Caco-2 (cell line): ENCODE data around the gene PKIB. TPM values are rescaled to one million over a fixed set of nuclear protein-coding genes. Genes with fewer than 3 reads are reported as not detected.

Experiments used
- BruUV-seq: library from RNA; stranded (reverse); fragments of 400-500 nt; replicated peaks from 2 replicates; lab custom pipeline; 2021; lab: Mats Ljungman, UMichigan
- CTCF ChIA-PET: fragments of 300-600 bp; sonication (Branson Sonifier 250); formaldehyde crosslinking; loops from one replicate; lab custom pipeline; 2022; ENCODE audit warnings: antibody characterized with exemption; lab: Charles Lee
- POLR2A ChIA-PET: fragments of 300-600 bp; sonication (Branson Sonifier 250); formaldehyde crosslinking; loops from one replicate; lab custom pipeline; 2022; ENCODE audit warnings: antibody characterized with exemption; lab: Charles Lee
- DNase-seq, 2 experiments: peaks; one replicate each; pipeline versions ENCODE4 v3.0.0 to v3.0.0-alpha.2; 2020 to 2022
- H3K27me3 ChIP-seq: replicated peaks from 2 replicates; pipeline ENCODE4 v1.6.0; 2011; ENCODE audit warnings: low read length; ENCODE audit not compliant: control insufficient read depth, insufficient read depth
- H3K36me3 ChIP-seq: 2 replicates; pipeline ENCODE4 v1.5.1; 2011; ENCODE audit warnings: low read length; ENCODE audit not compliant: control insufficient read depth, insufficient read depth
- H3K4me1 ChIP-seq: fragments of 250-450 bp; sonication (Bioruptor Pico); 2 replicates; pipeline ENCODE4 v1.5.1; 2020; ENCODE audit warnings: mild to moderate bottlenecking
- H3K4me3 ChIP-seq: 2 replicates; pipeline ENCODE4 v1.5.1; 2011; ENCODE audit warnings: low read depth, mild to moderate bottlenecking, control low read depth, low read length
- H3K9me3 ChIP-seq: fragments of 250-450 bp; sonication (Bioruptor Pico); 2 replicates; pipeline ENCODE4 v1.5.1; 2020; ENCODE audit warnings: mild to moderate bottlenecking, moderate library complexity
- H3K27ac Mint-ChIP-seq: one replicate; pipeline ENCODE4 v1.8.0; 2022; ENCODE audit warnings: mixed read lengths; ENCODE audit not compliant: unreplicated experiment
- H3K27me3 Mint-ChIP-seq: one replicate; pipeline ENCODE4 v1.8.0; 2022; ENCODE audit warnings: mixed read lengths; ENCODE audit not compliant: insufficient read depth, unreplicated experiment
- H3K36me3 Mint-ChIP-seq: one replicate; pipeline ENCODE4 v1.8.0; 2022; ENCODE audit warnings: mild to moderate bottlenecking, mixed read lengths; ENCODE audit not compliant: insufficient read depth, unreplicated experiment
- H3K4me1 Mint-ChIP-seq: one replicate; pipeline ENCODE4 v1.8.0; 2022; ENCODE audit warnings: low read depth, mixed read lengths; ENCODE audit not compliant: unreplicated experiment
- H3K4me3 Mint-ChIP-seq: one replicate; pipeline ENCODE4 v1.8.0; 2022; ENCODE audit warnings: mild to moderate bottlenecking, moderate library complexity, mixed read lengths; ENCODE audit not compliant: unreplicated experiment
- H3K9me3 Mint-ChIP-seq: one replicate; pipeline ENCODE4 v1.8.0; 2022; ENCODE audit warnings: mixed read lengths; ENCODE audit not compliant: unreplicated experiment
- intact Hi-C: fragments of 100-400 bp; cut with micrococcal nuclease; formaldehyde crosslinking; loops from one replicate; pipeline ENCODE4 v1.10.0; 2022; ENCODE audit not compliant: unreplicated experiment
- total RNA-seq: library from RNA; stranded (reverse); gene quantifications from 2 replicates; pipeline ENCODE4 v1.2.3, GENCODE V29; 2022
- TF ChIP-seq, protein P1 (sequence below), 2 experiments: fragments of 200-600 bp in 1 of 2; IDR thresholded peaks; 1 replicate in 1 of 2; 2 replicates in 1 of 2; pipeline versions ENCODE4 v1.5.1 to v1.8.0; 2011 to 2022; ENCODE audit warnings: antibody characterized with exemption in 1 of 2, control low read depth in 1 of 2, inconsistent platforms in 1 of 2, low read depth in 1 of 2, low read length in 1 of 2, mild to moderate bottlenecking in 1 of 2, moderate library complexity in 1 of 2; ENCODE audit not compliant: insufficient read depth in 1 of 2, severe bottlenecking in 1 of 2, unreplicated experiment in 1 of 2

PKIB gene
- total RNA-seq, 1 experiment from 2014 or later: 18.6 TPM

DNA sequence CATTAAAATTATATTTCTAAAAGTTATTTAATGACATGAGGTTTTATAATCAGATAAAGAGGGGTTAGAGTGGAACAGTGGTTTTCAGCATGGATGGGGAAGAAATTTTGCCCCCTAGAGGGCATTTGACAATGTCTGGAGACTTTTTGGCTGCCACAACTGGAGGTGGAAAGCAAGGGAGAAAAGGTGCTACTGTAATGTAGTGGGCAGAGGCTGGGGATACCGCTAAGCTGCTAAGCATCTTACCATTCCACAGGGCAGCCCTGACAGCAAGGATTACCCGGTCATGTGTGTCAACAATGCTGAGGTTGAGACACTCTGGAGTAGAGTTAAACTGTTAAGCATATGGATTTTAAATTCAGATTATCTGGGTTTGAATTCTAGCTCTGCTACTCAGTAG, 116.4 kb downstream of the PKIB start:
- Histone ChIP-seq H3K9me3 (no peaks in the 10 kb centered on the region), H3K36me3 (no peaks in the 10 kb centered on the region), H3K4me1 (no peaks in the 10 kb centered on the region), H3K27me3 (no peaks in the 10 kb centered on the region), H3K4me3 (no peak overlapping the region)
- peak in 1 of 2 experiments; percentile 42 for DNase-seq
- intact Hi-C loops: loop anchor here (1.0 to 2.0 kb wide), 3 partner anchors 116 to 256 kb away; partner anchors contain the start of genes PKIB and SERINC1
- no peaks in the 10 kb centered on the region for H3K36me3 Mint-ChIP-seq
- H3K9me3 Mint-ChIP-seq: no peaks in the 10 kb centered on the region
- no peak overlapping the region for H3K27ac Mint-ChIP-seq
- TF ChIP-seq, protein P1, sequence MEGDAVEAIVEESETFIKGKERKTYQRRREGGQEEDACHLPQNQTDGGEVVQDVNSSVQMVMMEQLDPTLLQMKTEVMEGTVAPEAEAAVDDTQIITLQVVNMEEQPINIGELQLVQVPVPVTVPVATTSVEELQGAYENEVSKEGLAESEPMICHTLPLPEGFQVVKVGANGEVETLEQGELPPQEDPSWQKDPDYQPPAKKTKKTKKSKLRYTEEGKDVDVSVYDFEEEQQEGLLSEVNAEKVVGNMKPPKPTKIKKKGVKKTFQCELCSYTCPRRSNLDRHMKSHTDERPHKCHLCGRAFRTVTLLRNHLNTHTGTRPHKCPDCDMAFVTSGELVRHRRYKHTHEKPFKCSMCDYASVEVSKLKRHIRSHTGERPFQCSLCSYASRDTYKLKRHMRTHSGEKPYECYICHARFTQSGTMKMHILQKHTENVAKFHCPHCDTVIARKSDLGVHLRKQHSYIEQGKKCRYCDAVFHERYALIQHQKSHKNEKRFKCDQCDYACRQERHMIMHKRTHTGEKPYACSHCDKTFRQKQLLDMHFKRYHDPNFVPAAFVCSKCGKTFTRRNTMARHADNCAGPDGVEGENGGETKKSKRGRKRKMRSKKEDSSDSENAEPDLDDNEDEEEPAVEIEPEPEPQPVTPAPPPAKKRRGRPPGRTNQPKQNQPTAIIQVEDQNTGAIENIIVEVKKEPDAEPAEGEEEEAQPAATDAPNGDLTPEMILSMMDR (IDR thresholded peaks at IDR 0.05; ENCODE audit: insufficient read depth in 1 of 2, low read depth in 1 of 2, low read length in 1 of 2, severe bottlenecking in 1 of 2, unreplicated experiment in 1 of 2): peak; percentile 49 to 59
- no peak overlapping the region for H3K4me3 Mint-ChIP-seq
- H3K4me1 Mint-ChIP-seq: no peaks in the 10 kb centered on the region
- POLR2A ChIA-PET: no interaction called here
- H3K27me3 Mint-ChIP-seq: no peaks in the 10 kb centered on the region
- CTCF ChIA-PET: interaction anchor here (1.7 kb wide), 1 partner anchor 117 kb away, joined by 7 read pairs; the partner anchor contains the start of gene PKIB
- BruUV-seq: no TSS peak

GRCh38 chr6:122727244-122727643, 117.0 kb downstream of the PKIB start:
- CTCF ChIA-PET: interaction anchor here (1.0 to 1.7 kb wide), 3 partner anchors 112 to 230 kb away, joined by 3 to 7 read pairs (median 3); partner anchors contain the start of gene PKIB
- no peak overlapping the region for H3K4me3 ChIP-seq
- H3K27ac Mint-ChIP-seq: no peak overlapping the region
- TF ChIP-seq, protein P1 (IDR thresholded peaks at IDR 0.05; ENCODE audit: insufficient read depth in 1 of 2, low read depth in 1 of 2, low read length in 1 of 2, severe bottlenecking in 1 of 2, unreplicated experiment in 1 of 2): no peak
- no peaks in the 10 kb centered on the region for H3K9me3 ChIP-seq
- BruUV-seq: no TSS peak
- H3K27me3 Mint-ChIP-seq: no peaks in the 10 kb centered on the region
- no peaks in the 10 kb centered on the region for H3K4me1 ChIP-seq
- no peak overlapping the region for H3K4me3 Mint-ChIP-seq
- POLR2A ChIA-PET: no interaction called here
- no peaks in the 10 kb centered on the region for H3K27me3 ChIP-seq
- DNase-seq: no peak
- intact Hi-C loops: loop anchor here (2.0 kb wide), 1 partner anchor 256 kb away; the partner anchor contains the start of gene SERINC1
- H3K9me3 Mint-ChIP-seq: no peaks in the 10 kb centered on the region
- no peaks in the 10 kb centered on the region for H3K36me3 ChIP-seq
- no peaks in the 10 kb centered on the region for H3K36me3 Mint-ChIP-seq
- H3K4me1 Mint-ChIP-seq: no peaks in the 10 kb centered on the region

DNA sequence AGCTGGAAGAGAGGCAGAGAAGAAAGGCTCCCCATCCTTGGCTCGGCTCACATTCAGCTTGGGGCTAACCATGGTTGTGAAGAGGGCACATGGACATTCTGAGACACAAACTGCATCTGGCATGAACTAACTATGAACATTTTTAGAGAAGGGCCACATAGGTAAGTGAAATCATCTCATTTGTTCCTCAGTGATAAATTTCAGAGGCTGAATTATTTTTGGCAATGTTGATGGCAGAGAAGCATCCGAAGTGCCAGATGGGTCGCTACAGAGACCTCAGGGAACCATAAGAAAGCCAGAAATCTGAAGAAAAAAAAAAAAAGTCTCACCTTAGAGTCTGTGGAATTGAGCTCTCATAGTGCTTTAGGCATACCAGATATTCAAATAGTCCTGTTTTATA, 120.1 kb downstream of the PKIB start:
- peaks cover 4% of the 10 kb centered on the region; the same call in 1 of the 2 replicates for H3K4me1 ChIP-seq
- POLR2A ChIA-PET: no interaction called here
- Mint-ChIP-seq H3K36me3 (no peaks in the 10 kb centered on the region), H3K27ac (no peak overlapping the region), H3K9me3 (no peaks in the 10 kb centered on the region), H3K4me1 (peaks cover 12% of the 10 kb centered on the region), H3K27me3 (no peaks in the 10 kb centered on the region), H3K4me3 (no peak overlapping the region)
- DNase-seq: no peak
- BruUV-seq: no TSS peak
- no peaks in the 10 kb centered on the region for H3K27me3 ChIP-seq
- no peak overlapping the region for H3K4me3 ChIP-seq
- TF ChIP-seq, protein P1 (IDR thresholded peaks at IDR 0.05; ENCODE audit: insufficient read depth in 1 of 2, low read depth in 1 of 2, low read length in 1 of 2, severe bottlenecking in 1 of 2, unreplicated experiment in 1 of 2): no peak
- no peaks in the 10 kb centered on the region for H3K9me3 ChIP-seq
- H3K36me3 ChIP-seq: no peaks in the 10 kb centered on the region
- CTCF ChIA-PET: interaction anchor here (5.0 kb wide), 1 partner anchor 109 kb away, joined by 51 read pairs; no protein-coding TSS in a partner anchor
- intact Hi-C loops: loop anchor here (1.0 to 5.0 kb wide), 3 partner anchors 109 to 587 kb away; no protein-coding TSS in a partner anchor
